NCI-H2227 treated with DMSO at 0.1 percent for 48 hours (cell line): Measurements from ENCODE around the gene AUTS2.
A peak's percentile ranks its signal among the peaks of the same experiment; 100 is the strongest.

Experiments
- DNase-seq: peaks from one replicate; lab custom pipeline; 2025; lab: John Stamatoyannopoulos, UW

Gene AUTS2

GRCh38 chr7:70693686-70694433 is 1095.6 kb downstream of the AUTS2 start:
- peak; percentile 63 for DNase-seq

- DNase-seq: peak; percentile 57
These were observed 1096.2 kb downstream of the AUTS2 start for GRCh38 chr7:70694434-70694970.

- DNase-seq: no peak
These were observed 1096.9 kb downstream of the AUTS2 start for GRCh38 chr7:70694971-70695794.

GRCh38 chr7:70695795-70696083 is 1097.5 kb downstream of the AUTS2 start:
- DNase-seq: no peak

- DNase-seq: peak; percentile 24
These were observed 1098.0 kb downstream of the AUTS2 start for GRCh38 chr7:70696201-70696754.

- DNase-seq: peak; percentile 72
These were observed 1100.1 kb downstream of the AUTS2 start for GRCh38 chr7:70698219-70698832.

- DNase-seq: peak; percentile 31
These were observed 1101.0 kb downstream of the AUTS2 start for GRCh38 chr7:70699271-70699670.

GRCh38 chr7:70700055-70700940 is 1102.0 kb downstream of the AUTS2 start:
- no peak for DNase-seq

GRCh38 chr7:70700941-70701425 is 1102.7 kb downstream of the AUTS2 start:
- DNase-seq: no peak

- DNase-seq: no peak
These were observed 1103.2 kb downstream of the AUTS2 start for GRCh38 chr7:70701477-70701876.

- DNase-seq: no peak
These were observed 1103.7 kb downstream of the AUTS2 start for GRCh38 chr7:70701991-70702390.

- DNase-seq: peak; percentile 88
These were observed 1105.5 kb downstream of the AUTS2 start for GRCh38 chr7:70703785-70704184.

GRCh38 chr7:70704831-70705346 is 1106.6 kb downstream of the AUTS2 start:
- DNase-seq: no peak

- DNase-seq: no peak
These were observed 1107.9 kb downstream of the AUTS2 start for GRCh38 chr7:70706204-70706603.

- no peak for DNase-seq
These were observed 1108.4 kb downstream of the AUTS2 start for GRCh38 chr7:70706698-70707097.

GRCh38 chr7:70707823-70708243 is 1109.6 kb downstream of the AUTS2 start:
- peak; percentile 90 for DNase-seq

GRCh38 chr7:70710011-70710480 is 1111.8 kb downstream of the AUTS2 start:
- peak; percentile 42 for DNase-seq

GRCh38 chr7:70710651-70711050 is 1112.4 kb downstream of the AUTS2 start:
- no peak for DNase-seq

- no peak for DNase-seq
These were observed 1113.2 kb downstream of the AUTS2 start for GRCh38 chr7:70711452-70711851.

GRCh38 chr7:70712942-70713341 is 1114.7 kb downstream of the AUTS2 start:
- DNase-seq: no peak
